Upper lobe of left lung (tissue), 6 donors: Measurements from ENCODE around the gene FAM227B. TPM values are rescaled to one million over a fixed set of nuclear protein-coding genes. Genes with fewer than 3 reads are reported as not detected.

Experiments used
- ATAC-seq, 2 donors: fragments of 200-7000 bp; cut with Tn5 transposase; one replicate each; pipeline ENCODE4 v1.9.1; 2022; ENCODE audit warnings: mild to moderate bottlenecking in 2 of 2, moderate library complexity in 2 of 2; ENCODE audit not compliant: low FRiP score in 2 of 2
- DNase-seq, 2 donors: peaks; one replicate each; pipeline ENCODE4 v3.0.0-alpha.2; 2019 to 2020
- H3K27ac ChIP-seq, 4 donors: fragments of 200-600 bp; sonication (generic); one replicate each; pipeline ENCODE4 v1.5.1; 2016 to 2019
- H3K27me3 ChIP-seq, 4 donors: fragments of 200-600 bp; sonication (generic); one replicate each; pipeline ENCODE4 v1.5.1; 2017 to 2019
- H3K36me3 ChIP-seq, 4 donors: fragments of 200-600 bp; sonication (generic); one replicate each; pipeline ENCODE4 v1.5.1; 2016 to 2019
- H3K4me1 ChIP-seq, 4 donors: fragments of 200-600 bp; sonication (generic); one replicate each; pipeline ENCODE4 v1.5.1; 2018 to 2019
- H3K4me3 ChIP-seq, 4 donors: fragments of 200-600 bp; sonication (generic); one replicate each; pipeline ENCODE4 v1.5.1; 2017 to 2019; ENCODE audit warnings: mild to moderate bottlenecking in 2 of 4, moderate library complexity in 1 of 4
- H3K9me3 ChIP-seq, 4 donors: fragments of 200-600 bp; sonication (generic); one replicate each; pipeline ENCODE4 v1.5.1; 2018 to 2019
- CTCF ChIP-seq, 6 experiments: fragments of 450-650 bp in 4 of 6; fragments of 200-600 bp in 2 of 6; sonication (generic) in 2 of 6; IDR thresholded peaks; one replicate each; pipeline ENCODE4 v1.5.1; 2016 to 2019; ENCODE audit warnings: antibody characterized with exemption in 6 of 6
- EP300 ChIP-seq, 4 donors: sonication (generic); formaldehyde crosslinking; IDR thresholded peaks; one replicate each; pipeline ENCODE4 v1.5.1; 2017; ENCODE audit warnings: antibody characterized with exemption in 4 of 4, control low read depth in 2 of 4
- POLR2A ChIP-seq, 4 donors: fragments of 450-650 bp; IDR thresholded peaks; one replicate each; pipeline ENCODE4 v1.5.1; 2016 to 2017; ENCODE audit warnings: antibody characterized with exemption in 4 of 4, mild to moderate bottlenecking in 2 of 4
- POLR2AphosphoS5 ChIP-seq, 2 donors: sonication (generic); formaldehyde crosslinking; IDR thresholded peaks; one replicate each; pipeline ENCODE4 v1.5.1; 2017; ENCODE audit warnings: antibody characterized with exemption in 2 of 2
- WGBS, 2 donors: methylation state at CpG; one replicate each; pipeline ENCODE4 v1.1.5; 2017 to 2018; 5-methylcytosine and 5-hydroxymethylcytosine counted together
- total RNA-seq, 6 donors: library from RNA; depleted of rRNA in 4 of 6; stranded (reverse); fragments of >200 nt in 4 of 6; gene quantifications; one replicate each; pipeline versions ENCODE4 v1.1.0 to v1.2.1, GENCODE V29; 2016 to 2021
- donor health status: DM: no; HTN: no; CAD: no; lungs with moderate emphysema.
- donor health status: DM: no; HTN: yes; CAD: no; lungs with severe emphysema.

Gene FAM227B
- total RNA-seq, 6 donors from 2014 or later: 2.6 to 25.1 (median 2.9) TPM; not detected in 1

- Histone ChIP-seq H3K27ac (no peak overlapping the region), H3K9me3 (no peaks in the 10 kb centered on the region), H3K4me3 (no peak overlapping the region), H3K4me1 (no peaks in the 10 kb centered on the region), H3K27me3 (no peaks in the 10 kb centered on the region), H3K36me3 (peaks cover 0 to 25% (median 4%) of the 10 kb centered on the region in 4 donors)
- DNase-seq (no peak), ATAC-seq (no peak)
- TF ChIP-seq CTCF (IDR thresholded peaks at IDR 0.05) (no peak), POLR2A (IDR thresholded peaks at IDR 0.05) (no peak), EP300 (IDR thresholded peaks at IDR 0.05) (no peak), POLR2AphosphoS5 (IDR thresholded peaks at IDR 0.05) (no peak)
Observed at GRCh38 chr15:49301562-49301961, 319.1 kb downstream of the FAM227B start.

- 93 to 94% methylated on average over 3 of the region's 3 CpGs for WGBS, 2 donors
- no peaks in the 10 kb centered on the region for H3K27me3 ChIP-seq
Observed at GRCh38 chr15:49300856-49301255, 319.8 kb downstream of the FAM227B start.

GRCh38 chr15:49297584-49297983 lies 323.0 kb downstream of the FAM227B start:
- Histone ChIP-seq H3K4me1 (no peaks in the 10 kb centered on the region), H3K27me3 (no peaks in the 10 kb centered on the region), H3K9me3 (no peaks in the 10 kb centered on the region), H3K4me3 (no peak overlapping the region), H3K27ac (no peak overlapping the region), H3K36me3 (peaks cover 0 to 36% (median 3%) of the 10 kb centered on the region in 4 donors)
- DNase-seq (no peak), ATAC-seq (no peak)
- no peak for TF ChIP-seq POLR2AphosphoS5 (IDR thresholded peaks at IDR 0.05)
- no peak for TF ChIP-seq POLR2A (IDR thresholded peaks at IDR 0.05)
- TF ChIP-seq CTCF (IDR thresholded peaks at IDR 0.05): no peak
- no peak for TF ChIP-seq EP300 (IDR thresholded peaks at IDR 0.05)
- WGBS, 2 donors: 100% methylated on average over 1 of the region's 1 CpG

More at GRCh38 chr15:49300856-49301255, 319.8 kb downstream of the FAM227B start:
- Histone ChIP-seq H3K4me1 (no peaks in the 10 kb centered on the region), H3K27ac (no peak overlapping the region), H3K4me3 (no peak overlapping the region), H3K36me3 (peaks cover 0 to 30% (median 4%) of the 10 kb centered on the region in 4 donors), H3K9me3 (no peaks in the 10 kb centered on the region)
- TF ChIP-seq EP300 (IDR thresholded peaks at IDR 0.05) (no peak), POLR2AphosphoS5 (IDR thresholded peaks at IDR 0.05) (no peak), POLR2A (IDR thresholded peaks at IDR 0.05) (no peak), CTCF (IDR thresholded peaks at IDR 0.05) (no peak)
- DNase-seq (no peak), ATAC-seq (no peak)

- no peak overlapping the region for H3K4me3 ChIP-seq
- no peak for ATAC-seq
- WGBS, 2 donors: 93 to 98% methylated on average over 1 of the region's 1 CpG
Observed at GRCh38 chr15:49296258-49296657, 324.4 kb downstream of the FAM227B start.

More at GRCh38 chr15:49296258-49296657, 324.4 kb downstream of the FAM227B start:
- no peak for DNase-seq
- Histone ChIP-seq H3K9me3 (no peaks in the 10 kb centered on the region), H3K36me3 (peaks cover 0 to 33% (median 6%) of the 10 kb centered on the region in 4 donors), H3K27ac (no peak overlapping the region), H3K27me3 (no peaks in the 10 kb centered on the region), H3K4me1 (no peaks in the 10 kb centered on the region)
- TF ChIP-seq EP300 (IDR thresholded peaks at IDR 0.05) (no peak), POLR2A (IDR thresholded peaks at IDR 0.05) (no peak), POLR2AphosphoS5 (IDR thresholded peaks at IDR 0.05) (no peak), CTCF (IDR thresholded peaks at IDR 0.05) (no peak)
